ENCODE measurements around the gene CDH13.

The CDH13 gene

GRCh38 chr16:82694239-82694874 is 67.6 kb downstream of the CDH13 start:
- no peak for DNase-seq (ENCODE audit: low read depth in 3 of 3)

DNA sequence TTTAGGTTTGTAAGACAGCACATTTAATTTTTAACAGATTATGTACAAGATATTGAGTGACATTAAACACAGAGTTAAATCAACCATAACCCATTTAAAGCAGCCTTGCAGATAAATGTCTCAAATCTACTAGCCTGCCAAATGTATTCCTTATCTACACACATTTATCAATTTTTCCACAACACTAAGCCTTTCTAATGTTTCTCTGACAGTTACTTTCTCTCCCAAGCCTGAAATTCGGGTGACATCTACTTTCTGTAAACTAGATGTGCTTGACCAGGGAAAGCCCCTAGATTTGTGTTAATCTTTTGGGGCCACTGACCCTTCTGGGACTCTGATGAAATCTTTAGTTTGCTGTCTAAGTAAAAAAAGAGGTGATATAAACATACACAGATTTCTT is 69.0 kb downstream of the CDH13 start:
- no peak for DNase-seq (ENCODE audit: low read depth in 3 of 3)

DNA sequence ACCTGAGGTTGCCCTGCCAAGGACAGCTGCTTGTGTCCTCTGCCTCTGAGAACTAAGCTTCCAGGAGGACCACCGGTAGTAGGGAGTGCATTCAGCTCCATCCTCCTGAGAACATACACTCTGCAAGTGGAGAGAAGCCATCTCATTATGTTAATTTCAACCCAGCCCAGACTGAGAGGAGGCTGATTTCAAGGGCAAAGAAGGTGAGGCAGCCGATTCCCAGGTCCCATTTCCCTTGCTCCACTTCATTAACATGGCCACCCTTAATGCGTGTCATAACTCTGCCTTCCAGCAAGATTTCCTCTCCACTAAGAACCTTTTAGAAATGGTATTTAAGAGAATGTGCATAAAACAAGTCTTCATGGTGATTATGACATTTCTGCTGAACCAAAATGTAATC is 72.5 kb downstream of the CDH13 start:
- no peak for DNase-seq (ENCODE audit: low read depth in 3 of 3)

DNA sequence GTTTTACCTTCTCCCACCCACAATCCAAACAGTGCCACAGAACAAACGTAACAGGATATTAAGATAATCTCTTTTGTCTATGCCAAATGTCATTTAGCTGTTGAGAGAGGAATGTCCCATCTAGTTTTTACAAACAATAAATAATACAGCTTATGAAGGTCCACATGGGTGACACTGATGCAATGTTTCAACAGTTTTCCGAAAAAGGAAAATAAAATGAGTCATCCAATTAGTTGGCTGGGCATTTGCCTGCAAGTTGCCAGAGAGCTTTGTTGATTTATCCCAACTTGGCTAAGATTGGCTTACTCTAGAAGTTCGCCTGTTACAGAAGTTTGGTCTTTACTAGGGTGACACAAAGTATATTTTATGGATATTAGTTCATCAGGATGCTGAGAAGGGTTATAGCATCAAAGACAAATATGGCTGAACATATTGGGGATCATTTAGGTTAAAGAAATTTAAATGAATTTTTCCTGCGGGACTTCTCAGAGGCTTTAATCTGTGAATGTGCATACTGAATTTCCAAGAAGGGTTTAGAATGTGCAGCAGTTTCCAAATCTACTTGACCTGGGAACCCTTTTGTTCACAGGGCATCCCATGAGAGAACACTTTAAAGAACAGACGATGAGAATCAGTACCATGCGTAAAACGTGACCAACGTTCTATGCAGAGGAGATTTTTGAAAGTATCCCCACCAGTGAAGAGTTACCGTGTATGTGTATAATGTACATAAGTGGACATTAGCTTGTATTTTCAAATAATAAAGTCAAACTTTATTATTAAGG is 73.1 kb downstream of the CDH13 start:
- DNase-seq (ENCODE audit: low read depth in 3 of 3): no peak

GRCh38 chr16:82700541-82701235 is 73.9 kb downstream of the CDH13 start:
- DNase-seq (ENCODE audit: low read depth in 3 of 3): no peak

DNA sequence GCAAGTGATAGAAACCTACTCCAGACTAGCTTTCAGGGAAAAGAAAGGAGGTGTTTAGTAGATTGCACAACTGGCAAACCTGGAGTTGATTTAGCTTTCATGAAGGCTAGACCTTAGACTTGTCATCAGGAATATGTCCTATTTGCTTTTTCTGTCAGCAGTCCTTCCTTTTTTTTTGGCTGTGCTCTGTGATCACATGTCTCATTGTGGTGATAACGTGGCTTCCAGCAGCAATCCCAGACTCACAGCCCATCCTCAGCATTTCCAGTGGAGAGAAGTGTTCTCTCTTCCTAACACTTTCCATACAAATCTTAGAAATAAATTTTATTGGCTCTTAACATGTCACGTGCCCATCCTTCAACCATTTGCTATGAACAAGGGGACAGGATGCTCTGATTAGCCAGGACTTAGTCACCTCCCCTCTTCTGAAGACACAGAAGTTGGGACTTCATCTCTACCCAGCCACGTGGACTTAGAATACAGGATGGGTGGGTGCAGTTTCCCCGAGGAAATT is 74.7 kb downstream of the CDH13 start:
- no peak for DNase-seq (ENCODE audit: low read depth in 3 of 3)

GRCh38 chr16:82703161-82703560 is 76.4 kb downstream of the CDH13 start:
- DNase-seq (ENCODE audit: low read depth in 3 of 3): no peak

- DNase-seq (ENCODE audit: low read depth in 3 of 3): no peak
Measured at GRCh38 chr16:82703871-82704768, 77.4 kb downstream of the CDH13 start.

GRCh38 chr16:82709987-82710386 is 83.2 kb downstream of the CDH13 start:
- no peak for DNase-seq (ENCODE audit: low read depth in 3 of 3)

GRCh38 chr16:82713778-82714177 is 87.0 kb downstream of the CDH13 start:
- no peak for DNase-seq (ENCODE audit: low read depth in 3 of 3)

DNA sequence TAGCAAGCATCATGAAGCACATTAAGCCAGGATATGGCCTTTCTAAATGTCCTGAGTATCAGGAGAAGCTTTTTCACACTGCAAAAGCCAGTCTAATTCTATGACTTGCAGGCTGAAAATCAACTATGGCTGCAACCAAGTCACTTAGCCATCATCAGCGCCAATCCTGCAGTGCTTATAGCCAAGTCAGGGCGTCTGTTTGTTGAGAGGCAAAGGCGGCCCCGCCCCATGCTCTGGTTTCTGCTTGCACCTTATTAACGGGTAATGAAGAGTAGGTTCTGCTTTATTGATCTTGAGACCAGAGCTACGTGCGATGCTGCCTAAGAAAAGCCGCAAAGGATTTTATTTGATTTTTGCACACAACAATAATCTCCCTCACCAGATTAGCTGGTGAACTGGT is 88.4 kb downstream of the CDH13 start:
- no peak for DNase-seq (ENCODE audit: low read depth in 3 of 3)

GRCh38 chr16:82715833-82716232 is 89.1 kb downstream of the CDH13 start:
- no peak for DNase-seq (ENCODE audit: low read depth in 3 of 3)

DNA sequence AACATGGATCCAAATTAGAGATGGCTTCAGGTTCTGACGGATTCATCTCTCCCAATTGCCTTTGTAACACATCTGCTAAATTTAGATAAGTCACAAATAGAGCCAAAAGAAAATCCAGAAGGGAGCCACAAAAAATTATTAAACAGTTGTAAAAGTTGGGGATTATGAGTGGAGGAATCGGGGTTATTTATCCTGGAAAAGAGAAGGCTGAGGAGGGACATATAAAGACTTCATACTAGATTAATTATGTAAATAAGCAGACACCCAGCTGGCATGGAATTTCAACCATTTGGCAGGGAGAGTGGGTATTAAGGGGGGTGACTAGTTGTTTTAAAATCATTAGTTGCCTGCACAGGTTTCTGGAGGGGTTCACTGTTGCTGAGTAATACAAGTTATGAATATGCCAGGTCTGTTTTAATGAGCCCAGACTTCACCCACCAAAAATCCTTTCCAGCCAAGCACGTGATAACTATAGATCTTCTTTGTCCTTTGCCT is 89.6 kb downstream of the CDH13 start:
- no peak for DNase-seq (ENCODE audit: low read depth in 3 of 3)

GRCh38 chr16:82720414-82720813 is 93.6 kb downstream of the CDH13 start:
- DNase-seq (ENCODE audit: low read depth in 3 of 3): no peak

- DNase-seq (ENCODE audit: low read depth in 3 of 3): no peak
Measured at GRCh38 chr16:82726306-82726705, 99.5 kb downstream of the CDH13 start.

DNA sequence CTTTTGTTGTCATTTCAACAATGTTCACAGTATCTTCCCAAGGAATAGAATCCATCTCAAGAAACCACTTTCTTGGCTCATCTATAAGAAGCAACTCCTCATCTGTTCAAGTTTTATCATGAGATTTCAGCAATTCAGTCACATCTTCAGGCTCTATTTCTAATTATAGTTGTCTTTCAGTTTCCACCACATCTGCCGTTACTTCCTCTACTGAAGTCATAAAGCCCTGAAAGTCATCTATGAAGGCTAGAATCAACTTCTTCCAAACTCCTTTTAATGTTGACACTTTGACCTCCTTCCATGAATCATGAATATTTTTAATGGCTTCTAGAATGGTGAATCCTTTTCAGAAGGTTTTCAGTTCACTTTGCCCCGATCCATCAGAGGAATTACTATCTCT is 102.1 kb downstream of the CDH13 start:
- DNase-seq (ENCODE audit: low read depth in 3 of 3): no peak

- DNase-seq (ENCODE audit: low read depth in 3 of 3): no peak
Measured at GRCh38 chr16:82730901-82731300, 104.1 kb downstream of the CDH13 start.

DNA sequence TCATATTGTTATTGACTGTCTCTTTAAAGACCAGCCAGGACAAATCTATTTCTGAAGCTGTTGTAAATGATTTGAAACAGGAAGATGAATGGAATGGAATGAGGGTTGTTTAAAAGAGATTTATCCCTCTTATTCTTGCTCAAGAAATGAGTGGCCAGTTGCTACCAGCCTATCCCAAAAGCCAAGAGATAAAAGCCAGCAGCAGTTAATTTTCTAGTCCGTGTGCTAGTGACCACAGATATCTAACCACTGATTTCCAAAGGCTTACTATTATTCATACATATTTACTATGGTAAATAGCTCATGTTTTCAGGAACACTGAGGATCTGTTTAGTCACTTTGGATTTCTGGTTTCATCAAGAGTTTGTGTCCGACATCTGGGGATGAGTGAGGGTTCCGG is 105.7 kb downstream of the CDH13 start:
- DNase-seq (ENCODE audit: low read depth in 3 of 3): no peak

DNA sequence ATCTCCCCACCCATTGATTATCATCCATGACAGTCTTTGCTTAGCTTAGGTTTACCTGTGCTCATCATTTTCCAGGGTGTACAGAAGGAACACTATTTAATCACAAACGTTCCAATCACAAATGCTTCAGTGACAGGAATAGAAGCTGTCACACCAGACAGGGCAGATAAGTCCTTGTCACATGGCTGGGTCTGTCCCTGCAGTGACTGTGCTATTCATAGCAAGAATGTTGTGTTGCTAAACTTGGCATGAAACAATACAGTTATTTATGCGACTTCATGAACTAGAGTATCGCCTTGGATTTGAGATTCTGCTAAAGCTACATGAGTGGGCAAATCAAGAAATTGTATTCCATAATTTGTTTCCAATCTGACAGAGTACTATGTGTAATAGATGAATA is 108.4 kb downstream of the CDH13 start:
- no peak for DNase-seq (ENCODE audit: low read depth in 3 of 3)

- no peak for DNase-seq (ENCODE audit: low read depth in 3 of 3)
Measured at GRCh38 chr16:82735673-82736091, 108.9 kb downstream of the CDH13 start.

- no peak for DNase-seq (ENCODE audit: low read depth in 3 of 3)
Measured at GRCh38 chr16:82736224-82736623, 109.5 kb downstream of the CDH13 start.
